Stimulated activated CD4-positive, alpha-beta T cell treated with anti-CD3 and anti-CD28 coated beads, Interleukin-4, amount 100 ng/mL, for 24 hours (primary cell): ENCODE data around the gene ENTREP3.
"Not testable (repeated sequence)": the region's sequence is repeated elsewhere in the genome, so short reads cannot be mapped to it uniquely, and the experiment has no call there.

Experiments
- DNase-seq: peaks from one replicate; pipeline ENCODE4 v3.0.0-alpha.2; 2020

The ENTREP3 gene

DNA sequence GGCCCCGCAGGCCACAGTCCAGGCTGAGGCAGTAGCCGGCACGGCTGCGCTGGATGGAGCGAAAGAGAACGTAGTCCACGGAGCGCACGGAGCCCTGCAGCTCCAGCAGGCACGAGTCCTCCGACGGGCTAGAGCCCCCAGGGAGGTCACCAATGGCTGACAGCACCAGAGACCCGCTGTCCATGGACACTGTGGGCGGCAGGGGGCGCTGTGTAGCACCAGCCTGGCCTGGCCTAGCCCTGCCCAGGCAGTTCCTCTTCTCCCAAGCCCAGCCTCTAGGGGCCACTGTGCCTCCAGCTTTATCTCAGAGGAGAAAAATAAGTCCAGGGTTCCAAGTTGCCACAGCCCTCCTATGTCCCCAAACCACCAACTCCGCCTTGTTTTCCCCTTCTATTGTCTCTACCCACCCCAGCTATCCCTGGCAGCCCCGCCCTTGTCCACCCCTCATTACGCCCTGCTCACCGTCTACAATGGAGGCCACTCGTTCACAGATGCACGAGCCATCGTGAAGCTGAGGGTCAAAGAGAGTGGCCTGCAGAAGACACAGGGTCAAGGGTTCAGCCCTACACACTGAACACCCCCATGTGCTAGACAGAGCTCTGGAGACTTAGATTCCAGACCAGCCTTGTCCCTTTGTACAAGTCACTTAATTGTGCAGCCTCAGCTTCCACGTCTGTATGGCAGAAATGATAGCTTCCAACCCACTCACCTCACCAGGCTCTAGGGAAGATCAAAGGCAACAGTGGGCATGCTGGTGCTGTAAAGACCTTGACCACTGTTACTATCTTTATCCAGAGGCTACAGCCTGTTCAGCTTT is 4.4 kb downstream of the ENTREP3 start:
- peak; percentile 97 for DNase-seq

DNA sequence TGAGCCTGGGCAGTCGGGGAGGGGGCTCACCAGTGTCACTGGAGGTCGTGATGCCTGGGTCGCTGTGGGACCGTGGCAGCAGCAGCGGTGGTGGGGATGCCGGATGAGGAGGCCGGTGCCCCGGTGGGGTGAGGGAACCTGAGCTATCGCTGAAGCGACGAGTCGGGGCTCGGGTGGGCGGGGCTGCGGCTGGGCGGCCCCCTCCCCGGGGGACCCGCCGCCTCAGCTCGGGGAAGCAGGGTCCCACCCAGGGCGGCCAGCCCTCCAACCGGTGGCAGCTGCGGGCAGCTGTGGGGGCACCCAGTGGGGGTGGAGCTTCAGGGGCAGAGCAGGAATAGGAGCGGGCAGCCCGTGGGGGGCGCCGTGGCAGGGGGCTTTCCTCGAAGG is 5.0 kb downstream of the ENTREP3 start:
- DNase-seq = no peak

DNA sequence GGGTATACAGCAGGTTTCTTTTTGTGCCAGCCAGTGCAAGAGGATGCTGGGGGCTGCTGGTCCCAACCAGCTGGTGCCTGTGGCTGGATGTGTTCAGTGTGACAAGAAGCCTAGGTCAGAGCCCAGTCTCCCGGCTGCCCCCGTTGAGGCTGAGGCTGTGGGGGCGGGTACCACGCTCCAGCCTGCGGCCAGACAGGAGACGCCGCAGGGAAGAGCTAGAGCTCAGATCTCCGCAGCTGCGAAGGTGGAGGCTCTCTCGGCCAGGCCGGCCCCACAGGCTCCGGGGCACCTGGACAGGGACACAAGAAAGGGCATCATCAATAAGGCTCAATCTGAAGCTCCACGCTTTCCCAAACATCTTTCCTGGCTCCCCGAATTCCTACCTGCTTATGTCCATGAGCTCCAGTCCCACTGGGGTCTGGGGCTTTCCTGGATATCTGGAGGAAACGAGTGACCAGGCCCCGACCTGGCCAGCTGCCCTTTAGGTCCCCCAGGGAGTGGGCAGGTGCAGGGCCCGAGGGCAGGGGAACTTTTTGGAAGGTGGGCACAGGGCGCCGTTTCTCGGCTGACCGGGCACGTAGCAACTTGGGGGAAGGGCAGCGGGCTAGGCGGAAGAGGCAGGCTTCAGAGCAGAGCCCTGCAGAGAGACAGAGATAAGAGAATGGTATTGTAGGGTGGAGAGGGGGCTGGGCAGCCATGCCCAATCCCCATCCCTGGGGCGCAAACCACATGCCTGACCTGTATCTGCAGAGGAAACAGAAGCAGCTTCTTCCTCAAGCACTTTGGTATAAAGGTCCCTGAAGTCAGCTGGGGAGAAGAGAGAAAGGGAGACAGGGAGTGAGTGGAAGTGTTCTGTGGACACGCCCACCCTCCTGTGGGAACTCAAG is 7.4 kb downstream of the ENTREP3 start:
- DNase-seq = no peak

DNA sequence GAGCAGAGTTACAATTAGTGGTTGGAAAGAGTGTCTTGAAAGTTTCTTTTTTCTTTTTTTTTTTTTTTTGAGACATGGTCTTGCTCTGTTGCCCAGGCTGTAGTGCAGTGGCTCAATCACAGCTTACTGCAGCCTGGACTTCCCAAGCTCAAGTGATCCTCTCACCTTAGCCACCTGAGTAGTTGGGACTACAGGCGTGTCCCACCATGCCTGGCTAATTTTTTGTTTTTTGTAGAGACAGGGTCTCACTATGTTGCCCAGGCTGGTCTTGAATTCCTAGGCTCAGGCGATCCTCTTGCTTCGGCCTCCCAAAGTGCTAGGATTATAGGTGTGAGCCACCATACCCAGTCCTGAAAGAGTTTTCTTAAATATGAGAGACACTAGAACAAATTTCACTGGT is 8.5 kb downstream of the ENTREP3 start:
- not testable (repeated sequence) for DNase-seq

DNA sequence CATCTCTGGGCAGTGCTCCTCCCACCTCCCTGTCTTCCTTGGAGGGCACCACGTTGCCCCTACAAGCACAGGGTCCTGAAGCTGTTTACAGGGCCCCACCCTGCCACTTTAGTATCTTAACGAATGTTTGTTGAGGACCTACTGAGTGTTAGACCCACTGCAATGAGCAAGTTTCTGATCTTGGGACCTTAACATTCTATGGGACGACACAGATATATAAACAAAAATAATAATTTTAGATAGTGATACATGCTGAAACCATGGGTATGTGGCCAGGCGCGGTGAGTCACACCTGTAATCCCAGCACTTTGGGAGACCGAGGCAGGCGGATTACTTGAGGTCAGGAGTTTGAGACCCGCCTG is 10.1 kb downstream of the ENTREP3 start:
- DNase-seq = no peak

DNA sequence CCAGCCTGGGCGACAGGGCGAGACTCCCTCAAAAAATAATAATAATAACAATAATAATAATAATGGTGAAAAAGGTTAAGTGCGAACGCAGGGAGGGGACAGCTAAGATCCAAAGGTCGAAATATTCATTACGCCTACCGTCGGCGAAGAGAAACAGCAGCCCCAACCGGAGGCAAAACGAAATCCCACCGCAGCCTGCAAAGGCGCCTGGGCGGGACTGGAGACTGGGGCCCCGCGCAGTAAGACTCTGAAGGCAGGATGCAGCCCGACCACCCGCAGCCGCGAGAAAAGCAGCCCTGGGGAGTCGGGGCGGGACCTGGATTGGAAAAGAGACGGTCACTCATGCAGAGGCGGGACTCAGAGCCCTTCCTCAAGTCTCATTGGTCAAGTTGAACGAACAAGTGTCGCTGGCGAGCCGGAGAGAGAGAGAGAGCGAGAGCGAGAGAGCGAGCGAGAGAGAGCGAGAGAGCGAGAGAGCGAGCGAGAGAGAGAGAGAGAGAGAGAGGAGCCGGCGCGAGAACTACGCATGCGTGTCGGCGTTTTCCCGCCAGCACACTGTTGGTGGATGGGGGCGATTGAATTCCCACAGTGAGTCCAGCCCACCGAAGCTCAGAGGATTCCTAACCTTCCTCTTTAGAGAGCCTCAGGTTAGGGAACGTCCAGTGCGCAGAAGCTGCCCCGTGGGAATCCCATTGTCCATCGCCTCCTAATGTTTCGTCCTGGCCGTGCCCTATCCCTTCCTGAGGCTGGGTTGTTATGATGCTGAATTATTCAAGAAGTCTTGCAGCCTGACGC is 10.7 kb downstream of the ENTREP3 start:
- DNase-seq = peak; percentile 92

DNA sequence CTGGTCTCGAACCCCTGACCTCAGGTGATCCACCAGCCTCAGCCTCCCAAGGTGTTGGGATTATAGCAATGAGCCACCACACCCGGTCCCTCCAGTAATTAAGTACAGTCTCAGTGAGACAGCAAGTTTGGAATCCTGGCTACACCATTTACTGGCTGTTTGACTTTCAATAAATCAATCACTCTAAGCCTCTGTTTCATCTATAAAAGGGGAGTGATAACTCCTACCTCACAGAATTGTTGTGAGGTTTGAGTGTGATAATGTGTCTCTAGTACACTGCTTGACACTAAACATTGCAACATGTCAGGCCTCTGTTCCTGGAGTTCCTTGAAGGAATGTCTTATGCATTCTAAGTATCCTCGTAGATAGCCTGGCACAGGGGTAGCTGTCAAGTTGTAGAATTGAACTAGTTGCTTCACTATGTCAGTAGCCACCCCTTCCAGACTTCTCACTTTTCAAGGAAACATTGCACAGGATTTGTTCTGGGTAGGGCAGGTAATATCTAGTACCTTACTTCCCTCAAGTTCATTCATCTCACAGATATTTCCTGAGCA is 12.4 kb downstream of the ENTREP3 start:
- DNase-seq = no peak

DNA sequence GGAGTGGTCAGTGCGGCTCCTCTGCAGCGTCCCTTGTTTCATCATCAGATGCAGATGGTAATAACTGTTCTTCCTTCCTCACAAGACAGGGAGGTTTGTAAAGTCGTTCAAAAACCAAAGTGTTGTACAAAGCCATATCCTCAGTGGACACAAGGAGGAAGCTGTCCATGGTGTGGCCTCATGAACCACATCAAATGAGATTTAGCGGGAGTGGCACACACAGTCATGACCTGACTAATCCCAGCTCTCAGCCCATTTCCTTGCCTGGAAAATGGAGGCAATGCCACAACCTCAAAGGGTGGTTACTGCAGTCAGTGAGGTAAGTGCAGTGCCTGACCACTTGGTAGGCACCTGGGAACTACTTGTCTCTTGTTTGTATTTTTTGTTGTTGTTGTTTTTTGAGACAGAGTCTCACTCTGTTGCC is 13.4 kb downstream of the ENTREP3 start:
- DNase-seq = no peak

DNA sequence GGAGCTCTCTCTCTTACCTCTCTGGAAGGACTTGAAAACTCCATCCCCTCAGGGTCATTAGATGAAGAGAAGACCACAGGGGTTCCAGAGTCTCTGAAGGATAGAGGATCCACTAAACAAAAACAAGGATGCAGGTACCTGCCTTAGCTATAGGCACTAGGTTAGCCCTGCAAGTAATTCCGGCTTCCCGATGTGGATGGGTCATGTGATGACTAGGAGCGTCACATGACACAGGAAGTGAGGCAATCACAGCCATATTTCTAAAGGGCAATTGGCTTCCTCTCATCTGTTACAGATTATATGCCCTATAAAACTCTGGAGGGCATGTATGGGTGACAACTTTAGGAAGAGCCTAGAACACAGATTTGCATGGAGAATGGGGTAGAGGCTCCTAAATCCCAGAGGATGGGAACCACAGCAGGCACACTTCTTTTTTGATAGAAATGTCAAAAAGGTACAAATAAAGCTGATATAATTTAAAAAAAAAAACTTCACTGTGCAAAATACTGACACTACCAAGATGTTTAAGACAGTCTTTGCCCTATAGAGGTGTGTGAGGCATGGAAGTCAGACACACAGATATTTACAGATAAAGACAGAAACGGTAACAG is 14.1 kb downstream of the ENTREP3 start:
- peak; percentile 77 for DNase-seq

DNA sequence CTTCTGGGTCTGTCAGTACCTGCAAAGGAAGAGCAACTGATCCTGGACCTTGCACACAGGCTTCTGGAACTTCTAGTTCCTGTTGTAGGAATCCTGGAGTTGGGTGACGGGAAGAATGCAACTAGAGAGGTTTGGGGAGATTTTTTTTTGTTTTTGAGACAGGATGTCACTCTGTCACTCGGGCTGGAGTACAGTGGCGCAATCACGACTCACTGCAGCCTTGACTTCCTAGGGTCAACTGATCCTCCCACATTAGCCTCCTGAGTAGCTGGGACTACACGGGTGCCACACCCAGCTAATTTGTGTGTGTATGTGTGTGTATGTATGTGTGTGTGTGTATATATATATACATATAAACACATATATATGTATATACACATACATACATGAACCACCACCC is 18.8 kb downstream of the ENTREP3 start:
- no peak for DNase-seq

DNA sequence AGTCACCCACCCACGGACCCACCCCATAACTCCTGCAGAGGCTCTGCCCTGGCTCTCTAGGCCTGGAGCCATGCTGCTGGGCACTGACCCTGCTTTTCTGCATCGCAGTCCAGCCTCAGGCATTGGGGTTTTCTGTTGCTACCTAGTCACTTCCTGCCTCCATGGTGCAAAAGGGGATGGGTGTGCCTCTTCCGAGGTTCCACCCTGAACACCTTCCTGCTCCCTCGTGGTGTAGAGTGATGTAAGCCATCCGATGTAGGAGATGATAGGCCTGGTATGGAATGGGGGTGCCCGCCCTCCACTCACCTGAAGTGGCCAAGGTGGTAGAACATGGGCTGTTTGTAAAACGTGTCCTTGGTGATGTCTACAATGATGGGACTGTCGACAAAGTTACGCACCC is 19.9 kb downstream of the ENTREP3 start:
- DNase-seq = not testable (repeated sequence)

DNA sequence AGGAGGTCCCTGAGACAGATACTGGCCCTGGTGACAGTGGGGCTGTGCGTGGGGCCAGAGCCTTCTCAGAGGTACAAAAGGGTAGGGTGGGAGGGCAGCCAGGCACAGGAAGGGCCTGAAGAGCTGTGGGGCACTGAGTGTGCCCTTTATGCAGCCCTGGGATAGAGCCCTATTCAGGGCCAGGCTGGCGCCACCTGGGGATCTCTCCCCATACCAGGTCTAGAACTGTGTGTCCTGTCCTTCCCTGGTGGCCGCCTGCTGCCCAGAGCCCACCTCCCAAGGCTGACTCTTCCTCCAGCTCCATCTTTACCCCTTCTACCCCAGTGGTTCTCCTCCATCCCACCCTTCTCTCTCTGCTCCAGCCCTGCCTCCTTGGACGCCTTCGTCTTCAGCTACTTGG is 21.8 kb downstream of the ENTREP3 start:
- DNase-seq = not testable (repeated sequence)

DNA sequence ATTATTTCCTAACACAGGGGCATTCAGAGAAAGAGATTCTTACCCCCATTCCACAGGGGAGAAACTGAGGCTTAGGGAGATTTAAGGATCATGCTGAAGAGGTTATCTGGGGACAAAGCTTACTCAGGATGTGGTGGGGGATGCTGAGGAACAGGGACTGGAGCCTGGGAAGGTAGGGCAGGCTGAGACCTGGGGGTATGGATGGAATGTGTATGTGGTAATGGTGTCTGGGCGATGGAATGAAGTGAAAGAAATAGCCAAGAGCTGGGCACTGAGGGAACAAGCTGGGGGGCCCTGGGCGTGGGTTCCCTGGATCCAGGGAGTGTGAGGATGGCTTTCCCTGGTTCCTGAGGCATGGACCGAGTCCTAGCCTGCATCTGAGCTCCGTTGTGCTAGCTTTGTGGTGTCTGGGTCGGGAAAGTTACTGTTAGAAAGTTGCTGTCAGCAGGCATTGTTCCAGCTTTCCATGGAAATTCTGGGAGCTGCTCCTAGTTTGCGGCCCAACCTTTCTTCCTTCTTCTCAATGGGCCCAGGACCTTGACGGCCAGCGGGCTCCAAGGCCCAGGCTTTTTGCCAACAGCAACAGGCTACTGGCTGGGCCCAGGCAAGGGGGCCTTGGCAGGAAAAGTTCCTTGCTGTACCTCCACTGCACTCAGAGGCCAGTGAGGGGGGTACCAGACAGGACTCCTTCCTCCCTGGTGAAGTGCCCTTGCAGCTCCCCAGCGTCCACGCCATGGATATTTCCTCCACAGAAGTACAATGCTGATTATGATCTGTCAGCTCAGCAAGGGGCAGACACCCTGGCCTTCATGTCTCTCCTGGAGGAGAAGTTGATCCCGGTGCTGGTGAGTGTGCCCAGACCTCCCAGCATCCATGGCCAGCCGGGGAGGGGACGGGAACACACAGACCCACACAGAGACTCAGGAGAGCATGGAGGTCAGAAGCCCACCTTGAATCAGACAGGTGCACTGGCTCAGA is 23.0 kb downstream of the ENTREP3 start:
- not testable (repeated sequence) for DNase-seq

DNA sequence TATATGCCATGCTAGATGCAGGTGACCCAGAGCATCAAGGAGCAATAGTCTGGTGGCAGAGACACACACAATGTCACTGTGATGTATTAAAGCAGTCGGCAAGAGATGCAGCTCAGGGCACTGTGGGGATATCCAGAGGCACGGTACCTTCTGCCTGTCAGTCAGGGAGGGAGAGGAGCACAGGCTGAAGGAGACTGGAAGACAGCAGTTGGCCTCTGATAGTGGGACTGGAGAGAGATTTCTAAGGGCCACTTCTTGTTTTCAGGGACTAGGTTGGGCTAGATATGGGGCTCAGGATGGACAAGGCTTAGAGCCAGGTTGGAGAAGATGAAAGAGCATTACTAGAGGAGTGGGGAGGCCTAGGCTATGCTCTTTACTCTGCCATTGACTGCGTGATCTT is 24.0 kb downstream of the ENTREP3 start:
- DNase-seq = not testable (repeated sequence)

DNA sequence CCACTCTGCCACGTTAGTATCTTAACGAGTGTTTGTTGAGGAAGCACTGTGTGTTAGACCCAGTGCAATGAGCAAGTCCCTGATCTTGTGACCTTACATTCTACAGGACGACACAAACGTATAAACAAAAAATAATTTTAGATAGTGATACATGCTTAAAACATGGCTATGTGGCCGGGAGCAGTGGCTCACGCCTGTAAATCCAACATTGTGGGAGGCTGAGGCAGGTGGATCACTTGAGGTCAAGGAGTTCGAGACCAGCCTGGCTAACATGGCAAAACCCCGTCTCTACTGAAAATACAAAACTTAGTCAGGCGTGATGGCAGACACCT is 27.2 kb downstream of the ENTREP3 start:
- DNase-seq = no peak

DNA sequence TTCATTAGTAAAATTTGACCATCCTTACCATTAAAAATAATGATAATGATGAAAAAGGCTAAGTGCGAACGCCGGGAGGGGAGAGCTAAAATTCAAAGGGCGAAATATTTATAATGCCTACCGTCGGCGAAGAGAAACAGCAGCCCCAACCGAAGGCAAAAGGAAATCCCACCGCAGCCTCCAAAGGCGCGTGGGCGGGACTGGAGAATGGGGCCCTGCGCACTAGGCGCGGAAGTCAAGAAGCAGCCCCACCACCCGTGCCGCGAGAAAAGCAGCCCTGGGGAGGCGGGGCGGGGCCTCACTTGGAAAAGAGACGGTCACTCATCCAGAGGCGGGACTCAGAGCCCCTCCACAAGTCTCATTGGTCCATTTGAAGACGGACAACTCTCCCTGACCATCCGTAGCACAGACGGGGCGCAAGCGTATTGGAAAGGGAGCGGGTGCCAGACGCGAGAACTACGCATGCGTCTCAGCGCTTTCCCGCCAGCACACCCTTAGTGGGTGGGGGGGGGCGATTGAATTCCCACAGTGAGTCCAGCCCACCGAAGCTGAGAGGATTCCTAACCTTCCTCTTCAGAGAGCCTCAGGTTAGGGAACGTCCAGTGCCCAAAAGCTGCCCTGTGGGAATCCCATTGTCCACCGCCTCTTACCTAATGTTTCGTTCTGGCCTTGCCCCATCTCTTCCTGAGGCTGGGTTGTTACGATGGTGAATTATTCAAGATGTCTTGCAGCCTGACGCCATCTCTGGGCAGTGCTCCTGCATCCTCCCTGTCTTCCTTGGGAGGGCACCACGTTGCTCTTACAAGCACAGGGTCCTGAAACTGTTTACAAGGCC is 27.8 kb downstream of the ENTREP3 start:
- DNase-seq = peak; percentile 99

DNA sequence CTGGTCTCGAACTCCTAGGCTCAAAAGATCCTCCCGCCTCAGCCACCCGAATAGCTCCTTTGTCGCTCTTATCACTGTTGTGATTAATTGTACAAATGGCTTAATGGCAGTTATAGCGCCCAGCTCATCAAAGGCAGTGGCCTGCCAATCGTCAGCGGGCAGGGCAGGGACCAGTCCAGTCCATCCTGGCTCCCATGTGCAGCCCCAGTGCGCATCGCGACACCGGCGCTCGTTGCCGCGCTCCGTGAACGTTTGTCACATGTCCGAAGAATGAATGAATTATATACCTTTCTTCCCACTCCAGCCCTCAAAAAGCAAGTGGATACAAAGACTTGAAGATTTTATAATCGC is 28.4 kb downstream of the ENTREP3 start:
- DNase-seq = no peak

DNA sequence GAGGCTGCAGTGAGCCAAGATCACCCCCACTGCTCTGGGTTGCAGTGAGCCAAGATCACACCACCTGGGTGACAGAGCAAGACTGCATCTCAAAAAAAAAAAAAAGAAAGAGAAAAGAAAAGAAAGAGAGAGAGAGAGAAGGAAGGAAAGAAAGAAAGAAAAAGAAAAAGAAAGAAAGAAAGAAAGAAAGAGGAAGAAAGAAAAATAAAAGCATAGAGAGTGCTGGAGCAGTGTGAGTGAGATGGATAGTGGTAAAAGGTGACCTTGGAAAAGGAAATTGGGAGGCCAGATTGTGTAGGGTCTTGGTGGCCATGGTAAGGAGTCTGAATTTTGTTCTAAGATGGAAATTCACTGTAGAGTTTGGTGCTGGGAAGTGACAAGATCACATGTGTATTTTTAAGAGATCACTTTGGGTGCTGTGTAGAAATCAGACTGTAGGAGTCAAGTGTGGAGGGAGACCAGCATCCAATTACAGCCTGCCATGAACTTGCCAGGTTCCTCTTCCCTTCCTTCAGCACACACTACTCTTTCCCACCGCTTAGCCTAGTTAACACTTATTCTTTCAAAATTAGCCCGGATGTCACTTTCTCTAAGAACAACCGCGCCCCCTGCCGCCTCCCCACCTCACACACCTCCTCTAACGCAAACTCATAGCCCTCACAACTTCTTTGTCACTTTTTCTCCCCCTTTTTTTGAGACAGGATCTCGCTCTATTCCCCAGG is 28.9 kb downstream of the ENTREP3 start:
- DNase-seq = peak; percentile 85

DNA sequence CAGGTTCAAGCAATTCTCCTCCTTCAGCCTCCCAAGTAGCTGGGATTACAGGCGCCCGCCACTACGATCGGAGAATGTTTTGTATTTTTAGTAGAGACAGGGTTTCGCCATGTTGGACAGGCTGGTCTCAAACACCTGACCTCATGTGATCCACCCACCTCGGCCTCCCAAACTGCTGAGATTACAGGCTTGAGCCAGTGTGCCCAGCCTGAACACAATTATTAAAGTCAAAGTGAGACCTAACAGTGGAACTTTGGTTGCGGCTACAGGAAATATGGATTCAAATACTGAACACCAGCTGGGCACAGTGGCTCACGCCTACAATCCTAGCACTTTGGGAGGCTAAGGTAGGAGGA is 29.9 kb downstream of the ENTREP3 start:
- not testable (repeated sequence) for DNase-seq

DNA sequence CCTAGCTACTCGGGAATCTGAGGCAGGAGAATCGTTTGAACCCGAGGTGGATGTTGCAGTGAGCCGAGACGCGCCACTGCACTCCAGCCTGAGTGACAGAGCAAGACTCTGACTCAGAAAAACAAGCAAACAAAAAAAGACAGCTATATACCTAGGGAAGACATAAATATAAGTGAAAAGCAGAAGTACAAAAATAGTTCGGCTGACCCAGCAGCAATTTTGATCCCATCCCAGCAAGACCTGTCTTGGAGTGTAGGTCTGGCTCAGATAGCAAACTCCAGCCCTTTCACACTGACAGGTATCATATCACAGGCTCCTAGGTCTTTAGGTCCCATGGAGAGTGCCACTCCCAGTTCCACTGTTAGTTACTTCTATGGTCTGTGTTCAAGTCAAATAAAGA is 32.2 kb downstream of the ENTREP3 start:
- no peak for DNase-seq
